Hepatocyte (in vitro differentiated cells): ENCODE results near the gene ZNF281. TPM values are rescaled to one million over a fixed set of nuclear protein-coding genes. Genes with fewer than 3 reads are reported as not detected.

ENCODE experiments used
- DNase-seq: peaks from one replicate; pipeline ENCODE4 v3.0.0-alpha.2; 2016; ENCODE audit warnings: low spot score
- H2AFZ ChIP-seq: fragments of 200-600 bp; sonication (generic); 2 replicates; pipeline ENCODE4 v1.6.0; 2016; ENCODE audit warnings: antibody characterized with exemption, mild to moderate bottlenecking
- H3K27ac ChIP-seq: fragments of 200-600 bp; sonication (generic); 2 replicates; pipeline ENCODE4 v1.5.1; 2016; ENCODE audit warnings: mild to moderate bottlenecking
- H3K27me3 ChIP-seq: fragments of 200-600 bp; sonication (generic); 2 replicates; pipeline ENCODE4 v1.6.1; 2016
- H3K36me3 ChIP-seq: fragments of 200-600 bp; sonication (generic); replicated peaks from 2 replicates; pipeline ENCODE4 v1.5.1; 2016; ENCODE audit warnings: low read depth; ENCODE audit not compliant: insufficient read depth
- H3K4me1 ChIP-seq: fragments of 200-600 bp; sonication (generic); 2 replicates; pipeline ENCODE4 v1.5.1; 2016; ENCODE audit warnings: mild to moderate bottlenecking, moderate library complexity; ENCODE audit not compliant: insufficient read depth
- H3K4me2 ChIP-seq: fragments of 200-600 bp; sonication (generic); 2 replicates; pipeline ENCODE4 v1.6.0; 2016
- H3K4me3 ChIP-seq: fragments of 200-600 bp; sonication (generic); 2 replicates; pipeline ENCODE4 v1.5.1; 2016; ENCODE audit warnings: mild to moderate bottlenecking
- H3K79me2 ChIP-seq: fragments of 200-600 bp; sonication (generic); 2 replicates; pipeline ENCODE4 v1.6.0; 2017; ENCODE audit warnings: mild to moderate bottlenecking
- H3K9me2 ChIP-seq: fragments of 200-600 bp; sonication (generic); replicated peaks from 2 replicates; pipeline ENCODE4 v1.6.0; 2017; ENCODE audit warnings: mild to moderate bottlenecking; ENCODE audit not compliant: insufficient read depth
- H3K9me3 ChIP-seq: fragments of 200-600 bp; sonication (generic); 2 replicates; pipeline ENCODE4 v1.5.1; 2016; ENCODE audit warnings: low read depth, mild to moderate bottlenecking
- H4K20me1 ChIP-seq: fragments of 200-600 bp; sonication (generic); 2 replicates; pipeline ENCODE4 v1.6.0; 2016; ENCODE audit warnings: mild to moderate bottlenecking; ENCODE audit not compliant: insufficient read depth, poor library complexity, severe bottlenecking
- EZH2 ChIP-seq: fragments of 200-600 bp; sonication (generic); IDR thresholded peaks from 2 replicates; pipeline ENCODE4 v1.6.1; 2016; ENCODE audit warnings: antibody characterized with exemption, mild to moderate bottlenecking, borderline replicate concordance
- EZH2phosphoT487 ChIP-seq: fragments of 200-600 bp; sonication (generic); IDR thresholded peaks from one replicate; pipeline ENCODE4 v1.6.1; 2018; ENCODE audit warnings: antibody characterized with exemption, mild to moderate bottlenecking, low read depth, moderate library complexity; ENCODE audit not compliant: unreplicated experiment, severe bottlenecking
- WGBS: methylation state at CpG from one replicate; pipeline ENCODE4 v1.1.6; 2016; ENCODE audit warnings: low lambda C conversion rate; ENCODE audit errors: missing lambda C conversion rate; 5-methylcytosine and 5-hydroxymethylcytosine counted together
- polyA plus RNA-seq: library from polyadenylated mRNA; unstranded; fragments of >200 nt; fragmentation: Nextera tagmentation; extraction: Ambion mirVana; gene quantifications from 2 replicates; pipeline ENCODE4 v1.2.1, GENCODE V29; 2016
- total RNA-seq: library from RNA; depleted of rRNA; stranded (reverse); fragments of >200 nt; gene quantifications from 2 replicates; pipeline ENCODE4 v1.2.3, GENCODE V29; 2014
- TF ChIP-seq, protein P1 (sequence below): fragments of 200-600 bp; sonication (generic); IDR thresholded peaks from 2 replicates; pipeline ENCODE4 v1.5.1; 2016; ENCODE audit warnings: antibody characterized with exemption, mild to moderate bottlenecking; ENCODE audit not compliant: poor library complexity

ZNF281 gene
- total and polyA plus RNA-seq, 2 experiments from 2014 or later: 19.2 to 26.6 TPM

DNA sequence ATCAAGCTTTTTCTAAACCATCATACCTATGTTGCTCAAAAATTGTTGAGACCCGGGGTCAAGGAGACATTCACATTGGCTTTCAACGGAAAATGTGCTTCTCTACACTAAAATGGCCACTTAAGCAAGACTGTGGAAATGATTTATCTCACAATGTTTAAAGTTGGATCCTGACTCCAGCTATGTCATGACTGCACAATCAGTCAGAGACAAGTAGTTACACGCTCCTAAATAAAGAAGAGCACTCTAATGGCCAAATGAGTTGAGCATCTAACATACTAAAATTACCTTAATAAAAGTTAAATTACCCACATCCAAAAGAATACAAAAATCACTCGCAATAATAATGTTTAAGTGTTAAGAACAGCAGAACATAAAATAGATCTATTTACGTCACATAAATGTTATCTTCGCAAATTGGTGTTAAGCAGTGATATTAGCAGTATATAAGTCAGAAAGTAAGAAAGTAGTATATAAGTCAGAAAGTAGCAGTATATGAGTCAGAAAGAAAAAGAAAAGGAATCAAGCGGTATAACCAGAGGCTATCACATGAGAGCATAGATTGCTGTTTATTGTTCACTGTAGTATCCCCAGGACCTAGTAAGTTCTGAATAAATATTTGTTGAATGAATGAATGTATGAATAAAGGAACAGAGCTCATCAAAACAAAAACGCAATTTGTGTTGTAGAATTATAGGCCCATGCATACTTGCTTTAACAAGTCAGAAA, 28.4 kb downstream of the ZNF281 start:
- H4K20me1 ChIP-seq: no peaks in the 10 kb centered on the region
- no peak overlapping the region for H3K4me2 ChIP-seq
- H3K79me2 ChIP-seq: no peaks in the 10 kb centered on the region
- no peaks in the 10 kb centered on the region for H3K36me3 ChIP-seq
- H3K27ac ChIP-seq: no peak overlapping the region
- 94% methylated on average over 8 of the region's 8 CpGs for WGBS
- TF ChIP-seq, protein P1, sequence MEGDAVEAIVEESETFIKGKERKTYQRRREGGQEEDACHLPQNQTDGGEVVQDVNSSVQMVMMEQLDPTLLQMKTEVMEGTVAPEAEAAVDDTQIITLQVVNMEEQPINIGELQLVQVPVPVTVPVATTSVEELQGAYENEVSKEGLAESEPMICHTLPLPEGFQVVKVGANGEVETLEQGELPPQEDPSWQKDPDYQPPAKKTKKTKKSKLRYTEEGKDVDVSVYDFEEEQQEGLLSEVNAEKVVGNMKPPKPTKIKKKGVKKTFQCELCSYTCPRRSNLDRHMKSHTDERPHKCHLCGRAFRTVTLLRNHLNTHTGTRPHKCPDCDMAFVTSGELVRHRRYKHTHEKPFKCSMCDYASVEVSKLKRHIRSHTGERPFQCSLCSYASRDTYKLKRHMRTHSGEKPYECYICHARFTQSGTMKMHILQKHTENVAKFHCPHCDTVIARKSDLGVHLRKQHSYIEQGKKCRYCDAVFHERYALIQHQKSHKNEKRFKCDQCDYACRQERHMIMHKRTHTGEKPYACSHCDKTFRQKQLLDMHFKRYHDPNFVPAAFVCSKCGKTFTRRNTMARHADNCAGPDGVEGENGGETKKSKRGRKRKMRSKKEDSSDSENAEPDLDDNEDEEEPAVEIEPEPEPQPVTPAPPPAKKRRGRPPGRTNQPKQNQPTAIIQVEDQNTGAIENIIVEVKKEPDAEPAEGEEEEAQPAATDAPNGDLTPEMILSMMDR: no peak
- no peak for TF ChIP-seq EZH2
- no peak for TF ChIP-seq EZH2phosphoT487
- no peak overlapping the region for H2AFZ ChIP-seq
- peaks cover 10% of the 10 kb centered on the region for H3K4me1 ChIP-seq
- H3K27me3 ChIP-seq: no peaks in the 10 kb centered on the region
- H3K9me3 ChIP-seq: no peaks in the 10 kb centered on the region
- no peaks in the 10 kb centered on the region for H3K9me2 ChIP-seq
- DNase-seq: no peak
- no peak overlapping the region for H3K4me3 ChIP-seq

- WGBS: 97% methylated on average over 1 of the region's 1 CpG
- peaks cover 10% of the 10 kb centered on the region for H3K4me1 ChIP-seq
- H4K20me1 ChIP-seq: no peaks in the 10 kb centered on the region
- H3K27me3 ChIP-seq: no peaks in the 10 kb centered on the region
- H3K36me3 ChIP-seq: no peaks in the 10 kb centered on the region
- H3K79me2 ChIP-seq: no peaks in the 10 kb centered on the region
- no peak overlapping the region for H3K4me2 ChIP-seq
- H3K27ac ChIP-seq: no peak overlapping the region
- DNase-seq: no peak
- TF ChIP-seq EZH2: no peak
- no peak for TF ChIP-seq EZH2phosphoT487
- TF ChIP-seq, protein P1: no peak
- H3K4me3 ChIP-seq: no peak overlapping the region
- no peaks in the 10 kb centered on the region for H3K9me3 ChIP-seq
- H3K9me2 ChIP-seq: no peaks in the 10 kb centered on the region
- no peak overlapping the region for H2AFZ ChIP-seq
These were observed 29.2 kb downstream of the ZNF281 start for GRCh38 chr1:200380589-200381021.

DNA sequence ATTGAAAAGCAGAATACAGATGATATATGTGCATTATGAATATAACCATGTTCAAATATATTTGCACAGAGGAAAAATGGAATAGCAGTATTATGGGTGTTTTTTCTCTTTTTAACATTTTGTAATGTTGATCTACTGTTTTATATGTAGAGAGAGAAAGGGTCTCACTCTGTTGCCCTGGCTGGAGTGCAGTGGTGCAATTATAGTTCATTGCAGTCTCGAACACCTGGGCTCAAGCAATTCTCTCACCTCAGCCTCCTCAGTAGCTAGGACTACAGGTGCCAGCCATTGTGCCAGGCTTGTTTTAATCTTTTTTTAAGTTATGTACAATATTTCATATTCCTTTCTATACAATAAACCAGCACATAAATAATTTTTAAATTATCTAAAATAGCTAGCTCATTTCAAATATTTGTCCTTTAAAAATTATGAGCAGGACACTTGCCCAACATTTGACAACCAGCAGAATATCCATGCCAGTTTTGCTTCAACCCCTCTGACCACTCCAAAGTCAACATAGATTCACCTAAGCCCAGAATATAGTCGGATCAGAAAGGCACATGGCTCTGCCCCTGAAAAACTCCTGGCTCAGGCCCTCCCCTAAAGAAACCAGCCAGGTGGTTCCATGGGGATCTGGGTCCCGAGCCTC, 29.8 kb downstream of the ZNF281 start:
- WGBS: 85% methylated on average over 3 of the region's 3 CpGs
- H3K9me3 ChIP-seq: no peaks in the 10 kb centered on the region
- H2AFZ ChIP-seq: no peak overlapping the region
- no peaks in the 10 kb centered on the region for H3K36me3 ChIP-seq
- TF ChIP-seq, protein P1: no peak
- no peak for TF ChIP-seq EZH2phosphoT487
- H3K27me3 ChIP-seq: no peaks in the 10 kb centered on the region
- H4K20me1 ChIP-seq: no peaks in the 10 kb centered on the region
- DNase-seq: no peak
- H3K4me1 ChIP-seq: peaks cover 10% of the 10 kb centered on the region
- no peaks in the 10 kb centered on the region for H3K79me2 ChIP-seq
- H3K27ac ChIP-seq: no peak overlapping the region
- H3K4me2 ChIP-seq: no peak overlapping the region
- no peak overlapping the region for H3K4me3 ChIP-seq
- no peaks in the 10 kb centered on the region for H3K9me2 ChIP-seq
